Pancreas (tissue), 10 donors: ENCODE data around the gene NXPH4. TPM values are rescaled to one million over a fixed set of nuclear protein-coding genes. Genes with fewer than 3 reads are reported as not detected.
A peak's percentile ranks its signal among the peaks of the same experiment; 100 is the strongest.

Source experiments
- ATAC-seq, 4 donors: fragments of 200-7000 bp; cut with Tn5 transposase; one replicate each; pipeline versions ENCODE4 v1.8.0 to v1.9.1; 2020; ENCODE audit warnings: mild to moderate bottlenecking in 4 of 4, moderate library complexity in 4 of 4
- DNase-seq, 6 donors: peaks; one replicate each; pipeline ENCODE4 v3.0.0-alpha.2; 2020
- FAIRE-seq: peaks from 2 replicates; lab custom pipeline; 2012; peaks lifted over from hg19 to GRCh38; lab: Jason Lieb, UNC
- H3K27ac ChIP-seq, 4 donors: fragments of 200-600 bp; sonication (generic); 1 replicate in 3 of 4; 2 replicates in 1 of 4; pipeline versions ENCODE4 v1.5.0 to v1.8.0; 2020
- H3K27me3 ChIP-seq, 4 donors: fragments of 200-600 bp; one replicate each; pipeline ENCODE4 v1.8.0; 2021
- H3K36me3 ChIP-seq, 3 donors: fragments of 200-600 bp; sonication (generic) in 1 of 3; one replicate each; pipeline versions ENCODE4 v1.5.0 to v1.8.0; 2020 to 2021
- H3K4me1 ChIP-seq, 3 donors: fragments of 200-600 bp; one replicate each; pipeline ENCODE4 v1.8.0; 2021
- H3K4me3 ChIP-seq, 4 donors: fragments of 200-600 bp; sonication (generic) in 2 of 4; one replicate each; pipeline versions ENCODE4 v1.5.0 to v1.8.0; 2020 to 2021
- H3K9me3 ChIP-seq, 4 donors: fragments of 200-600 bp; one replicate each; pipeline ENCODE4 v1.8.0; 2021
- CTCF ChIP-seq, 4 donors: fragments of 200-600 bp; sonication (generic) in 3 of 4; IDR thresholded peaks; one replicate each; pipeline versions ENCODE4 v1.5.0 to v1.8.0; 2021; ENCODE audit warnings: antibody characterized with exemption in 4 of 4
- WGBS, 2 donors: extraction: QIAGEN DNeasy Blood & Tissue Kit; methylation state at CpG; one replicate each; pipeline ENCODE4 v1.1.7; 2013; 5-methylcytosine and 5-hydroxymethylcytosine counted together
- intact Hi-C, 3 donors: fragments of 100-400 bp; cut with DNase I; formaldehyde crosslinking; loops; one replicate each; pipeline versions ENCODE4 v1.11.1 to v1.14.2; 2022
- polyA plus RNA-seq, 2 donors: library from polyadenylated mRNA; stranded (reverse); fragments of 200-250 nt; gene quantifications; one replicate each; pipeline ENCODE4 v1.2.3, GENCODE V29; 2013
- total RNA-seq, 6 donors: library from RNA; stranded (reverse); fragmentation: NEBNext Ultra II Directional in 4 of 6; extraction: Animal tissue kit (Norgen Biotek cat#: 25700) in 4 of 6; gene quantifications; one replicate each; pipeline versions ENCODE4 v1.2.1 to v1.2.4, GENCODE V29; 2021 to 2023
- donor health status: healthy with polysubstance abuse.
- donor health status: DM: no; HTN: no; CAD: no; lungs with moderate emphysema.
- donor health status: DM: no; HTN: no; CAD: no.
- donor health status: control.
- donor health status: control.
- donor health status: Bipolar disorder and iron deficiency.
- donor health status: DM: yes; HTN: yes; CAD: no.
- donor health status: DM: no; HTN: no; CAD: no.
- donor health status: DM: no; HTN: no; CAD: no.
- donor health status: DM: yes; HTN: yes; CAD: no.

The NXPH4 gene
- total and polyA plus RNA-seq, 8 donors: 0.28 to 3.3 (median 0.79) TPM

GRCh38 chr12:57173683-57174082 is 42.9 kb upstream of the NXPH4 start:
- H3K27ac ChIP-seq: no peak overlapping the region
- TF ChIP-seq CTCF (IDR thresholded peaks at IDR 0.05): no peak
- no peak for FAIRE-seq
- H3K27me3 ChIP-seq: no peaks in the 10 kb centered on the region
- peak in 1 of 6 donors; percentile 44 for DNase-seq
- 83 to 93% methylated on average over 14 of the region's 14 CpGs for whole genome bisulfite sequencing, 2 donors
- no peaks in the 10 kb centered on the region for H3K4me1 ChIP-seq
- no peak for ATAC-seq
- H3K9me3 ChIP-seq: no peaks in the 10 kb centered on the region
- no peaks in the 10 kb centered on the region for H3K36me3 ChIP-seq
- no peak overlapping the region for H3K4me3 ChIP-seq
- intact Hi-C loops: loop anchor here in 1 of 3 donors (10.0 kb wide), 1 partner anchor 109 kb away; no protein-coding TSS in a partner anchor

- DNase-seq (peak in 5 of 6 donors; percentile 43 to 88 (median 71)), FAIRE-seq (no peak), ATAC-seq (peak; percentile 61 to 75 (median 70))
- Histone ChIP-seq H3K27me3 (no peaks in the 10 kb centered on the region), H3K36me3 (no peaks in the 10 kb centered on the region), H3K4me3 (no peak overlapping the region), H3K9me3 (no peaks in the 10 kb centered on the region), H3K4me1 (no peaks in the 10 kb centered on the region), H3K27ac (no peak overlapping the region)
- intact Hi-C loops: loop anchor here in 1 of 3 donors (10.0 kb wide), 1 partner anchor 111 kb away; no protein-coding TSS in a partner anchor
- peak in 3 of 4 donors; percentile 20 to 44 (median 36) for TF ChIP-seq CTCF (IDR thresholded peaks at IDR 0.05)
- WGBS, 2 donors: 64 to 67% methylated on average over 29 of the region's 29 CpGs
Measured at GRCh38 chr12:57175428-57176138, 41.0 kb upstream of the NXPH4 start.

- Histone ChIP-seq H3K27ac (no peak overlapping the region), H3K4me3 (no peak overlapping the region), H3K27me3 (no peaks in the 10 kb centered on the region), H3K9me3 (no peaks in the 10 kb centered on the region), H3K4me1 (no peaks in the 10 kb centered on the region), H3K36me3 (no peaks in the 10 kb centered on the region)
- no peak for DNase-seq
- intact Hi-C loops: loop anchor here in 1 of 3 donors (10.0 kb wide), 1 partner anchor 111 kb away; no protein-coding TSS in a partner anchor
- peak in 1 of 4 donors; percentile 6 for TF ChIP-seq CTCF (IDR thresholded peaks at IDR 0.05)
- FAIRE-seq: no peak
- no peak for ATAC-seq
- WGBS, 2 donors: 91 to 94% methylated on average over 9 of the region's 9 CpGs
Measured at GRCh38 chr12:57176139-57176477, 40.5 kb upstream of the NXPH4 start.

GRCh38 chr12:57176846-57177245 is 39.7 kb upstream of the NXPH4 start:
- H3K36me3 ChIP-seq: no peaks in the 10 kb centered on the region
- no peaks in the 10 kb centered on the region for H3K27me3 ChIP-seq
- intact Hi-C loops: loop anchor here in 1 of 3 donors (10.0 kb wide), 1 partner anchor 112 kb away; no protein-coding TSS in a partner anchor
- H3K4me1 ChIP-seq: no peaks in the 10 kb centered on the region
- DNase-seq: no peak
- no peak overlapping the region for H3K27ac ChIP-seq
- FAIRE-seq: no peak
- H3K4me3 ChIP-seq: no peak overlapping the region
- no peaks in the 10 kb centered on the region for H3K9me3 ChIP-seq
- ATAC-seq: no peak
- TF ChIP-seq CTCF (IDR thresholded peaks at IDR 0.05): no peak
- 82 to 87% methylated on average over 9 of the region's 9 CpGs for WGBS, 2 donors

- Histone ChIP-seq H3K27ac (no peak overlapping the region), H3K36me3 (no peaks in the 10 kb centered on the region), H3K27me3 (no peaks in the 10 kb centered on the region), H3K4me1 (no peaks in the 10 kb centered on the region), H3K9me3 (no peaks in the 10 kb centered on the region), H3K4me3 (no peak overlapping the region)
- ATAC-seq: no peak
- TF ChIP-seq CTCF (IDR thresholded peaks at IDR 0.05): no peak
- intact Hi-C loops: loop anchor here in 1 of 3 donors (10.0 kb wide), 1 partner anchor 113 kb away; no protein-coding TSS in a partner anchor
- 86 to 89% methylated on average over 16 of the region's 16 CpGs for WGBS, 2 donors
- no peak for FAIRE-seq
- DNase-seq: peak in 1 of 6 donors; percentile 74
Measured at GRCh38 chr12:57177354-57177753, 39.2 kb upstream of the NXPH4 start.
